HCT116 (cell line): Measurements from ENCODE around the gene DNPEP. TPM values are rescaled to one million over a fixed set of nuclear protein-coding genes. Genes with fewer than 3 reads are reported as not detected.

Experiments
- ATAC-seq: fragments of 200-7000 bp; cut with Tn5 transposase; 2 replicates; pipeline ENCODE4 v1.9.1; 2020; ENCODE audit warnings: mild to moderate bottlenecking, moderate library complexity
- BruUV-seq: library from RNA; stranded (reverse); fragments of 400-500 nt; replicated peaks from 2 replicates; lab custom pipeline; 2021; lab: Mats Ljungman, UMichigan
- CTCF ChIA-PET: fragments of 300-600 bp; sonication (Branson Sonifier 250); formaldehyde crosslinking; loops from one replicate; lab custom pipeline; 2021; ENCODE audit warnings: antibody characterized with exemption; lab: Charles Lee
- POLR2A ChIA-PET: fragments of 300-600, 350-600 bp; sonication (Branson Sonifier 250); formaldehyde crosslinking; loops from one replicate; lab custom pipeline; 2021; ENCODE audit warnings: antibody characterized with exemption; lab: Charles Lee
- RAD21 ChIA-PET, 2 experiments: fragments of 300-600 bp; sonication (Branson Sonifier 250); formaldehyde crosslinking; loops; one replicate each; lab custom pipeline; 2023; ENCODE audit warnings: low total read pairs in 2 of 2; ENCODE audit not compliant: uncharacterized antibody in 2 of 2, unreplicated experiment in 2 of 2, low non-redundant PET in 1 of 2; lab: Charles Lee
- DNase-seq: peaks from one replicate; pipeline ENCODE4 v3.0.0-alpha.2; 2010; ENCODE audit warnings: low read depth, low spot score
- H2AFZ ChIP-seq: fragments of 200-600 bp; shearing (Covaris generic), sonication (generic); 2 replicates; pipeline ENCODE4 v1.6.1; 2017; ENCODE audit warnings: low read depth, mixed run types, mixed read lengths, antibody characterized with exemption, low read length; ENCODE audit not compliant: poor library complexity, severe bottlenecking
- H3K27ac ChIP-seq: 2 replicates; pipeline ENCODE4 v1.5.1; 2012; ENCODE audit warnings: low read depth, low read length
- H3K27me3 ChIP-seq: fragments of 200-600 bp; sonication (generic); 2 replicates; pipeline ENCODE4 v1.6.1; 2016; ENCODE audit warnings: mixed run types, low read length, mixed read lengths; ENCODE audit not compliant: insufficient read depth
- H3K36me3 ChIP-seq, 2 experiments: fragments of 200-500 bp in 1 of 2; fragments of 200-600 bp in 1 of 2; sonication (Bioruptor generic) in 1 of 2; sonication (generic) in 1 of 2; 2 replicates each; pipeline versions ENCODE4 v1.5.1 to v1.6.1; 2014 to 2016; ENCODE audit warnings: low read length in 2 of 2, inconsistent platforms in 1 of 2, mixed read lengths in 1 of 2, mixed run types in 1 of 2; ENCODE audit not compliant: insufficient read depth in 2 of 2, control insufficient read depth in 1 of 2
- H3K4me1 ChIP-seq, 2 experiments: fragments of 200-600 bp in 1 of 2; sonication (generic) in 1 of 2; 2 replicates each; pipeline versions ENCODE4 v1.5.1 to v1.6.1; 2012 to 2017; ENCODE audit warnings: low read length in 2 of 2, inconsistent platforms in 1 of 2, mild to moderate bottlenecking in 1 of 2, mixed read lengths in 1 of 2, mixed run types in 1 of 2, moderate library complexity in 1 of 2; ENCODE audit not compliant: insufficient read depth in 2 of 2, control insufficient read depth in 1 of 2
- H3K4me2 ChIP-seq: fragments of 200-600 bp; sonication (generic); 2 replicates; pipeline ENCODE4 v1.6.1; 2017; ENCODE audit warnings: mixed run types, low read length, mixed read lengths
- H3K4me3 ChIP-seq, 2 experiments: fragments of 200-600 bp in 1 of 2; sonication (generic) in 1 of 2; replicated peaks in 1 of 2; 2 replicates each; pipeline ENCODE4 v1.5.1; 2011 to 2016; ENCODE audit warnings: low read length in 2 of 2, control low read depth in 1 of 2, low read depth in 1 of 2, mild to moderate bottlenecking in 1 of 2, mixed read lengths in 1 of 2, mixed run types in 1 of 2
- H3K79me2 ChIP-seq: fragments of 200-600 bp; sonication (generic); 2 replicates; pipeline ENCODE4 v1.6.1; 2017; ENCODE audit warnings: mild to moderate bottlenecking, mixed run types, low read length, moderate library complexity, mixed read lengths; ENCODE audit not compliant: insufficient read depth
- H3K9ac ChIP-seq: fragments of 200-600 bp; sonication (generic); 2 replicates; pipeline ENCODE4 v1.6.1; 2016; ENCODE audit warnings: low read length, mixed read lengths
- H3K9me2 ChIP-seq: fragments of 200-600 bp; sonication (generic), shearing (Covaris generic); 2 replicates; pipeline ENCODE4 v1.6.1; 2017; ENCODE audit warnings: mixed run types, mild to moderate bottlenecking, moderate library complexity; ENCODE audit not compliant: insufficient read depth
- H3K9me3 ChIP-seq, 2 experiments: fragments of 200-500 bp in 1 of 2; fragments of 200-600 bp in 1 of 2; sonication (Bioruptor generic) in 1 of 2; sonication (generic) in 1 of 2; 2 replicates each; pipeline ENCODE4 v1.6.1; 2014 to 2017; ENCODE audit warnings: low read length in 2 of 2, mixed read lengths in 2 of 2, inconsistent platforms in 1 of 2, low read depth in 1 of 2, mild to moderate bottlenecking in 1 of 2, mixed run types in 1 of 2, moderate library complexity in 1 of 2; ENCODE audit not compliant: control insufficient read depth in 1 of 2, insufficient read depth in 1 of 2
- H4K20me1 ChIP-seq: fragments of 200-600 bp; sonication (generic), shearing (Covaris generic); 2 replicates; pipeline ENCODE4 v1.6.1; 2017; ENCODE audit warnings: mixed run types, mild to moderate bottlenecking, moderate library complexity; ENCODE audit not compliant: insufficient read depth
- CBX3 ChIP-seq: IDR thresholded peaks from 2 replicates; pipeline ENCODE4 v1.6.1; 2012; ENCODE audit warnings: low read depth
- CEBPB ChIP-seq: IDR thresholded peaks from 2 replicates; pipeline ENCODE4 v1.6.1; 2012; ENCODE audit warnings: low read depth
- ELF1 ChIP-seq: IDR thresholded peaks from 2 replicates; pipeline ENCODE4 v1.6.1; 2012; ENCODE audit warnings: low read depth, borderline replicate concordance
- EZH2 ChIP-seq: fragments of 200-600 bp; sonication (generic); IDR thresholded peaks from 2 replicates; pipeline ENCODE4 v1.6.1; 2017; ENCODE audit warnings: antibody characterized with exemption, mixed run types
- EZH2phosphoT487 ChIP-seq: fragments of 200-600 bp; IDR thresholded peaks from 2 replicates; pipeline ENCODE4 v1.6.1; 2018; ENCODE audit warnings: antibody characterized with exemption, borderline replicate concordance
- FOSL1 ChIP-seq: IDR thresholded peaks from 2 replicates; pipeline ENCODE4 v1.6.1; 2012; ENCODE audit warnings: low read depth
- JUND ChIP-seq: IDR thresholded peaks from 2 replicates; pipeline ENCODE4 v1.6.1; 2012
- MAX ChIP-seq: IDR thresholded peaks from 2 replicates; pipeline ENCODE4 v1.6.1; 2012
- POLR2A ChIP-seq: IDR thresholded peaks from 2 replicates; pipeline ENCODE4 v1.7.0; 2011; ENCODE audit warnings: borderline replicate concordance; ENCODE audit not compliant: insufficient read depth, insufficient read length; ENCODE audit errors: extremely low read depth
- POLR2AphosphoS5 ChIP-seq: IDR thresholded peaks from 2 replicates; pipeline ENCODE4 v1.6.1; 2011; ENCODE audit warnings: mild to moderate bottlenecking, low read depth, low read length, moderate library complexity
- RAD21 ChIP-seq: IDR thresholded peaks from 2 replicates; pipeline ENCODE4 v1.6.1; 2012; ENCODE audit warnings: low read depth, mild to moderate bottlenecking
- SIN3A ChIP-seq: IDR thresholded peaks from 2 replicates; pipeline ENCODE4 v1.6.1; 2012; ENCODE audit warnings: low read depth
- YY1 ChIP-seq: IDR thresholded peaks from 2 replicates; pipeline ENCODE4 v1.6.1; 2011; ENCODE audit warnings: low read length, low read depth, moderate library complexity, mild to moderate bottlenecking; ENCODE audit not compliant: insufficient replicate concordance; ENCODE audit errors: extremely low read depth
- ZBTB33 ChIP-seq: IDR thresholded peaks from 2 replicates; pipeline ENCODE4 v1.6.1; 2011; ENCODE audit warnings: mild to moderate bottlenecking, low read length, moderate library complexity; ENCODE audit not compliant: insufficient replicate concordance; ENCODE audit errors: extremely low read depth
- intact Hi-C: fragments of 100-400 bp; cut with micrococcal nuclease; formaldehyde crosslinking; loops from 2 replicates; pipeline ENCODE4 v1.10.0; 2022
- total RNA-seq: library from RNA; stranded (reverse); gene quantifications from one replicate; pipeline ENCODE4 v1.2.1, GENCODE V29; 2021; ENCODE audit not compliant: unreplicated experiment
- TF ChIP-seq, protein P1 (sequence below): IDR thresholded peaks from 2 replicates; pipeline ENCODE4 v1.6.1; 2012; ENCODE audit warnings: low read depth

DNPEP gene
- total RNA-seq, 1 experiment from 2014 or later: 80.1 TPM

GRCh38 chr2:219409619-219410018 is 21.9 kb upstream of the DNPEP start:
- H4K20me1 ChIP-seq: no peaks in the 10 kb centered on the region
- no peak overlapping the region for H3K9ac ChIP-seq
- no peak overlapping the region for H3K4me2 ChIP-seq
- H2AFZ ChIP-seq: no peak overlapping the region
- no peak for DNase-seq
- no peak overlapping the region for H3K4me3 ChIP-seq
- H3K4me1 ChIP-seq: peaks cover 7 to 26% of the 10 kb centered on the region in 2 experiments
- intact Hi-C loops: loop anchor here (10.0 kb wide), 1 partner anchor 235 kb away; no protein-coding TSS in a partner anchor
- no TSS peak for BruUV-seq
- ChIA-PET POLR2A (no interaction called here), RAD21 (no interaction called here), CTCF (no interaction called here)
- ATAC-seq: no peak
- no peaks in the 10 kb centered on the region for H3K9me2 ChIP-seq
- no peaks in the 10 kb centered on the region for H3K79me2 ChIP-seq
- no peaks in the 10 kb centered on the region for H3K27me3 ChIP-seq
- no peaks in the 10 kb centered on the region for H3K9me3 ChIP-seq
- TF ChIP-seq SIN3A (no peak), FOSL1 (no peak), JUND (no peak), MAX (no peak), ELF1 (no peak), YY1 (no peak), RAD21 (no peak), CBX3 (no peak), EZH2 (no peak), EZH2phosphoT487 (no peak), POLR2A (no peak), ZBTB33 (no peak), POLR2AphosphoS5 (no peak), CEBPB (no peak)
- TF ChIP-seq, protein P1, sequence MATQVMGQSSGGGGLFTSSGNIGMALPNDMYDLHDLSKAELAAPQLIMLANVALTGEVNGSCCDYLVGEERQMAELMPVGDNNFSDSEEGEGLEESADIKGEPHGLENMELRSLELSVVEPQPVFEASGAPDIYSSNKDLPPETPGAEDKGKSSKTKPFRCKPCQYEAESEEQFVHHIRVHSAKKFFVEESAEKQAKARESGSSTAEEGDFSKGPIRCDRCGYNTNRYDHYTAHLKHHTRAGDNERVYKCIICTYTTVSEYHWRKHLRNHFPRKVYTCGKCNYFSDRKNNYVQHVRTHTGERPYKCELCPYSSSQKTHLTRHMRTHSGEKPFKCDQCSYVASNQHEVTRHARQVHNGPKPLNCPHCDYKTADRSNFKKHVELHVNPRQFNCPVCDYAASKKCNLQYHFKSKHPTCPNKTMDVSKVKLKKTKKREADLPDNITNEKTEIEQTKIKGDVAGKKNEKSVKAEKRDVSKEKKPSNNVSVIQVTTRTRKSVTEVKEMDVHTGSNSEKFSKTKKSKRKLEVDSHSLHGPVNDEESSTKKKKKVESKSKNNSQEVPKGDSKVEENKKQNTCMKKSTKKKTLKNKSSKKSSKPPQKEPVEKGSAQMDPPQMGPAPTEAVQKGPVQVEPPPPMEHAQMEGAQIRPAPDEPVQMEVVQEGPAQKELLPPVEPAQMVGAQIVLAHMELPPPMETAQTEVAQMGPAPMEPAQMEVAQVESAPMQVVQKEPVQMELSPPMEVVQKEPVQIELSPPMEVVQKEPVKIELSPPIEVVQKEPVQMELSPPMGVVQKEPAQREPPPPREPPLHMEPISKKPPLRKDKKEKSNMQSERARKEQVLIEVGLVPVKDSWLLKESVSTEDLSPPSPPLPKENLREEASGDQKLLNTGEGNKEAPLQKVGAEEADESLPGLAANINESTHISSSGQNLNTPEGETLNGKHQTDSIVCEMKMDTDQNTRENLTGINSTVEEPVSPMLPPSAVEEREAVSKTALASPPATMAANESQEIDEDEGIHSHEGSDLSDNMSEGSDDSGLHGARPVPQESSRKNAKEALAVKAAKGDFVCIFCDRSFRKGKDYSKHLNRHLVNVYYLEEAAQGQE: no peak
- H3K36me3 ChIP-seq: no peaks in the 10 kb centered on the region
- H3K27ac ChIP-seq: no peak overlapping the region
